ENCODE results near the gene NFKBIL1.
"Not testable (repeated sequence)": the region's sequence is repeated elsewhere in the genome, so short reads cannot be mapped to it uniquely, and the experiment has no call there.

NFKBIL1 gene, protein sequence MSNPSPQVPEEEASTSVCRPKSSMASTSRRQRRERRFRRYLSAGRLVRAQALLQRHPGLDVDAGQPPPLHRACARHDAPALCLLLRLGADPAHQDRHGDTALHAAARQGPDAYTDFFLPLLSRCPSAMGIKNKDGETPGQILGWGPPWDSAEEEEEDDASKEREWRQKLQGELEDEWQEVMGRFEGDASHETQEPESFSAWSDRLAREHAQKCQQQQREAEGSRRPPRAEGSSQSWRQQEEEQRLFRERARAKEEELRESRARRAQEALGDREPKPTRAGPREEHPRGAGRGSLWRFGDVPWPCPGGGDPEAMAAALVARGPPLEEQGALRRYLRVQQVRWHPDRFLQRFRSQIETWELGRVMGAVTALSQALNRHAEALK

DNA sequence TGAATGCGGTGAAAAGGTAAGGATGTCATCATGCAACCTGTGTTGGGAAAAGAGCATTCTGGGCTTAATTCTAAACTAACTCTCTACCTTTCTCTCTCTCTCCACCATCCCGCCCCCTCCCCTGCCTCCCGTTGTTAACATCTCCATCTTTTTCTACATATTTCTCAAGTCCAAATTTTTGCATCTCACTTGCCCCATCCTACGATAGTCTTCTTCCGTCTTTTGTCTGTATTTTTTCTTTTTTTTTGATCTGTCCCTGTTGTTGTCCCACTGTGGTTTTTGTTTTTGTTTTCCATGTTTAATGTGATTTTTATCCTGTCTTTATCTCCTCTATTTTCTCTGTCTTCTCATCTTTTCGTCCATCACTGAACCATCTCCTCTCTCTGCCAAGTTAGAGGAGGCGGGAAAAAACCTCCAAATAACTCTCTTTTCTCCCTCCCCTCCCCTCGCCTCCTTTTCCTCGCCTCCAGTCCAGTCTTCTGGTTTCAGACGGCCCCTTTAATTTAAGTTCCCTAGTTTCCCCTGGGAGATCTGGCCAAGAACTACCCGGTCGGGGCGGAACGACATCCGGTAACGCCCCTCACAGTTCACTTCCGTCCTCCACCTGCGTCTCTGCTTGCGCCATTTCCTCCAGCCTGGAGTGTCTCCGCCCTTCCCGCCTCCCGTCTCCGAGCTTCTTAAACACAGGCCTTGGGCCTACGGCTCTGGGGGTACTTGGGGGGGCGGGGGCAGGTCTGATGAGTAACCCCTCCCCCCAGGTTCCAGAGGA is at the start of gene NFKBIL1:
NFKBIL1 (plus strand) TSS at position 651 of the 769 bp plus-strand sequence; CDS start at position 738, 87 bp downstream.
- Histone ChIP-seq H4K20me1 (ENCODE audit: insufficient read depth, low read length) (no peaks in the 10 kb centered on the region), H2AFZ (ENCODE audit: low read depth, low read length) (peak within 1 kb of the TSS; percentile 76), H3K79me2 (ENCODE audit: low read length) (peaks cover 23% of the 10 kb centered on the region), H3K36me3 (replicated peaks; ENCODE audit: low read depth, low read length) (peaks cover 4% of the 10 kb centered on the region), H3K9me3 (ENCODE audit: insufficient read depth, low read length) (no peaks in the 10 kb centered on the region), H3K27me3 (ENCODE audit: low read depth, low read length) (no peaks in the 10 kb centered on the region), H3K4me3 (ENCODE audit: low read length) (peak within 1 kb of the TSS; percentile 81), H3K9ac (ENCODE audit: low read length) (peak within 1 kb of the TSS; percentile 74), H3K27ac (ENCODE audit: low read length) (peak within 1 kb of the TSS; percentile 48), H3K4me1 (ENCODE audit: low read length) (peaks cover 27% of the 10 kb centered on the region), H3K4me2 (ENCODE audit: low read length) (peak within 1 kb of the TSS; percentile 84)
- TF ChIP-seq, protein P1, sequence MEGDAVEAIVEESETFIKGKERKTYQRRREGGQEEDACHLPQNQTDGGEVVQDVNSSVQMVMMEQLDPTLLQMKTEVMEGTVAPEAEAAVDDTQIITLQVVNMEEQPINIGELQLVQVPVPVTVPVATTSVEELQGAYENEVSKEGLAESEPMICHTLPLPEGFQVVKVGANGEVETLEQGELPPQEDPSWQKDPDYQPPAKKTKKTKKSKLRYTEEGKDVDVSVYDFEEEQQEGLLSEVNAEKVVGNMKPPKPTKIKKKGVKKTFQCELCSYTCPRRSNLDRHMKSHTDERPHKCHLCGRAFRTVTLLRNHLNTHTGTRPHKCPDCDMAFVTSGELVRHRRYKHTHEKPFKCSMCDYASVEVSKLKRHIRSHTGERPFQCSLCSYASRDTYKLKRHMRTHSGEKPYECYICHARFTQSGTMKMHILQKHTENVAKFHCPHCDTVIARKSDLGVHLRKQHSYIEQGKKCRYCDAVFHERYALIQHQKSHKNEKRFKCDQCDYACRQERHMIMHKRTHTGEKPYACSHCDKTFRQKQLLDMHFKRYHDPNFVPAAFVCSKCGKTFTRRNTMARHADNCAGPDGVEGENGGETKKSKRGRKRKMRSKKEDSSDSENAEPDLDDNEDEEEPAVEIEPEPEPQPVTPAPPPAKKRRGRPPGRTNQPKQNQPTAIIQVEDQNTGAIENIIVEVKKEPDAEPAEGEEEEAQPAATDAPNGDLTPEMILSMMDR (IDR thresholded peaks at IDR 0.05; ENCODE audit: low read depth, low read length): peak; percentile 1; the same call in 1 of the 2 replicates
- TF ChIP-seq EZH2phosphoT487 (IDR thresholded peaks at IDR 0.05; ENCODE audit: low read depth): no peak

DNA sequence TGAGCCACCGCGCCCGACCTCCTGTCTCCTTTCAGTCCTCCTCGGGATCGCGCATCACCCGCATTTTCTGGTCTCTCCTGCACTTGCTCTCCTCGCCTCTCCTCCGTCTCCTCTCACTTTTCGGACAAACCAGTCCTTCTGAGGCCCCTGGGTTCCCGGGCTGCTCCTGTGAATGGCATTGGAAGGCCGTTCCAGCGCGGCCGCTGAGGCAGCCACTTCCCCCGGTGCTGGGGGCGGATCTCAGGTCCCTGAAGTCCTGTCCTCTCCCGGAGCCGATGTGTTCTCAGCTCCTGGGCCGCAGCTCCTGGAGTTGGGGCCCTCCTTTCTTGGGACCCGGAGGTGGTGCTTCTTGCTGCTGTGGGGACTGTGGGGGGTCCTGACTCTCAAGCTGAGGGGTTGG is 48.7 kb upstream of the NFKBIL1 start:
- Histone ChIP-seq H3K9ac (ENCODE audit: low read length) (no peak overlapping the region), H3K9me3 (ENCODE audit: insufficient read depth, low read length) (no peaks in the 10 kb centered on the region), H3K4me1 (ENCODE audit: low read length) (0 out of 2 replicates have a peak, but pooled peaks cover 3% of the 10 kb centered on the region), H3K27ac (ENCODE audit: low read length) (no peak overlapping the region), H3K36me3 (replicated peaks; ENCODE audit: low read depth, low read length) (no peaks in the 10 kb centered on the region), H3K79me2 (ENCODE audit: low read length) (peaks cover 30% of the 10 kb centered on the region), H2AFZ (ENCODE audit: low read depth, low read length) (no peak overlapping the region), H3K4me3 (ENCODE audit: low read length) (no peak overlapping the region), H3K4me2 (ENCODE audit: low read length) (no peak overlapping the region), H4K20me1 (ENCODE audit: insufficient read depth, low read length) (0 out of 2 replicates have a peak, but pooled peaks cover 3% of the 10 kb centered on the region), H3K27me3 (ENCODE audit: low read depth, low read length) (no peaks in the 10 kb centered on the region)
- no peak for TF ChIP-seq EZH2phosphoT487 (IDR thresholded peaks at IDR 0.05; ENCODE audit: low read depth)
- TF ChIP-seq, protein P1 (IDR thresholded peaks at IDR 0.05; ENCODE audit: low read depth, low read length): no peak

DNA sequence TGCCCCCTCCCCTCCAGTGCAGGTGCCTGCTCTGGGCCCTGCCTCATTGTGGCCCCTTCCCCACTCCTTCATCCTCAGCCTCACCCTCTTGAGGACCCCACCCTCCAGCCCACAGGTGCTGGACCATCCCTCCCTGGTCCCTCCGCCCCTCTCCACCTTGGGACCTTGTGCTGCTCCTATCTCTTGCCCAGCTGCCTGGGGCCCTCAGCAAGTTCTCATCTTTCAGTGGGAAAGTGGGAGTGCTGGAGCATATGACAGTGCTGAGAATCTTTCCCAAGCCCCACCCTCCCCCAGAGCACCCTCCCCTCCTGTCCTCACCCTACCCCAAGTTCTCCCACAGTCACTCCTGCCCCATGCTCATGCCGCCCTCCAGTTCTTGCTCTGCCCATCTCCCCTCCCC is 47.8 kb upstream of the NFKBIL1 start:
- not testable (repeated sequence) for H3K4me1 ChIP-seq (ENCODE audit: low read length); H3K4me2 ChIP-seq (ENCODE audit: low read length); H2AFZ ChIP-seq (ENCODE audit: low read depth, low read length); H3K4me3 ChIP-seq (ENCODE audit: low read length); H3K36me3 ChIP-seq (replicated peaks; ENCODE audit: low read depth, low read length); H4K20me1 ChIP-seq (ENCODE audit: insufficient read depth, low read length); H3K27ac ChIP-seq (ENCODE audit: low read length); H3K27me3 ChIP-seq (ENCODE audit: low read depth, low read length); H3K9ac ChIP-seq (ENCODE audit: low read length); H3K9me3 ChIP-seq (ENCODE audit: insufficient read depth, low read length)
- H3K79me2 ChIP-seq (ENCODE audit: low read length): peaks cover 33% of the 10 kb centered on the region

DNA sequence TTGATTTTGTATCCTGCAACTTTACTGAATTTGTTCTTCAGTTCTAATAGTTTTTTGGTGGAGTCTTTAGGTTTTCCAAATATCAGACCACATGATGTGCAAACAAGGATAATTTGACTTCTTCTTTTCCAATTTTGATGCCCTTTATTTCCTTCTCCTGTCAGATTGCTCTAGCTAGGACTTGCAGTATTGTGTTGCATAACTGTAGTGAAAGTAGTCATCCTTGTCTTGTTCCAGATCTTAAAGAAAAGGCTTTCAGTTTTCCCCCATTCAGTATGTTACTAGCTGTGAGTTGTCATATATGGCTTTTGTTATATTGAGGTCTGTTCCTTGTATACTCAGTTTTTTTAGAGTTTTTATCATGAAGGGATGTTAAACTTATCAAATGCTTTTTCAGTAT is 44.8 kb upstream of the NFKBIL1 start:
- Histone ChIP-seq H3K36me3 (replicated peaks; ENCODE audit: low read depth, low read length) (no peaks in the 10 kb centered on the region), H3K9ac (ENCODE audit: low read length) (no peak overlapping the region), H3K27ac (ENCODE audit: low read length) (no peak overlapping the region), H3K79me2 (ENCODE audit: low read length) (peaks cover 25% of the 10 kb centered on the region), H3K4me1 (ENCODE audit: low read length) (no peaks in the 10 kb centered on the region), H3K4me3 (ENCODE audit: low read length) (no peak overlapping the region), H4K20me1 (ENCODE audit: insufficient read depth, low read length) (0 out of 2 replicates have a peak, but pooled peaks cover 3% of the 10 kb centered on the region), H3K27me3 (ENCODE audit: low read depth, low read length) (no peaks in the 10 kb centered on the region), H2AFZ (ENCODE audit: low read depth, low read length) (no peak overlapping the region), H3K4me2 (ENCODE audit: low read length) (no peak overlapping the region), H3K9me3 (ENCODE audit: insufficient read depth, low read length) (no peaks in the 10 kb centered on the region)
- TF ChIP-seq, protein P1 (IDR thresholded peaks at IDR 0.05; ENCODE audit: low read depth, low read length): no peak
- TF ChIP-seq EZH2phosphoT487 (IDR thresholded peaks at IDR 0.05; ENCODE audit: low read depth): no peak

DNA sequence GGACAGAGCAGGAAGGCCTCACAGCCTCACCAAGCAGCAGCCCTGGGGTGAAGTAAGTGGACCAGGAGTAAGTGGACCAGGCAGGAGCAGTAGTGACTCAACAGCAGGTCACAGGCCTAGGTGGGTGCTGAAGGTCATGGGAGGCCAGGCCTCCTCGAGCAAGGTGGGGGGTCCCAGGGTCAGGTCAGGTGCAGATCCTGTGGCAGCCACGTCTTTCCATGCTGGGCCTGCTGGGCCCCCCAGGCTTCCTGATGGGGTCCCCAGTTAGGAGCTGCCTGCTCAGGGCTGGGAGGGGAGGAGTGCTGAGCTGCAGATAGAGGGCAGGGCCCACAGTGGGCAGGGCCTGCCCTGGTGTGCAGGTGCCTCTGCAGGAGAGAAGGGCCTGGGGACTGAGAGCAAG is 38.4 kb upstream of the NFKBIL1 start:
- H4K20me1 ChIP-seq (ENCODE audit: insufficient read depth, low read length); H3K27me3 ChIP-seq (ENCODE audit: low read depth, low read length); H3K79me2 ChIP-seq (ENCODE audit: low read length); H2AFZ ChIP-seq (ENCODE audit: low read depth, low read length); H3K4me2 ChIP-seq (ENCODE audit: low read length); H3K36me3 ChIP-seq (replicated peaks; ENCODE audit: low read depth, low read length); H3K4me1 ChIP-seq (ENCODE audit: low read length); H3K9me3 ChIP-seq (ENCODE audit: insufficient read depth, low read length); H3K4me3 ChIP-seq (ENCODE audit: low read length); H3K9ac ChIP-seq (ENCODE audit: low read length); H3K27ac ChIP-seq (ENCODE audit: low read length): not testable (repeated sequence)

All from OCI-LY3 (cell line).